ENCODE results near the gene NF2.
A peak's percentile ranks its signal among the peaks of the same experiment; 100 is the strongest.
"Not testable (repeated sequence)": the region's sequence is repeated elsewhere in the genome, so short reads cannot be mapped to it uniquely, and the experiment has no call there.

The NF2 gene

DNA sequence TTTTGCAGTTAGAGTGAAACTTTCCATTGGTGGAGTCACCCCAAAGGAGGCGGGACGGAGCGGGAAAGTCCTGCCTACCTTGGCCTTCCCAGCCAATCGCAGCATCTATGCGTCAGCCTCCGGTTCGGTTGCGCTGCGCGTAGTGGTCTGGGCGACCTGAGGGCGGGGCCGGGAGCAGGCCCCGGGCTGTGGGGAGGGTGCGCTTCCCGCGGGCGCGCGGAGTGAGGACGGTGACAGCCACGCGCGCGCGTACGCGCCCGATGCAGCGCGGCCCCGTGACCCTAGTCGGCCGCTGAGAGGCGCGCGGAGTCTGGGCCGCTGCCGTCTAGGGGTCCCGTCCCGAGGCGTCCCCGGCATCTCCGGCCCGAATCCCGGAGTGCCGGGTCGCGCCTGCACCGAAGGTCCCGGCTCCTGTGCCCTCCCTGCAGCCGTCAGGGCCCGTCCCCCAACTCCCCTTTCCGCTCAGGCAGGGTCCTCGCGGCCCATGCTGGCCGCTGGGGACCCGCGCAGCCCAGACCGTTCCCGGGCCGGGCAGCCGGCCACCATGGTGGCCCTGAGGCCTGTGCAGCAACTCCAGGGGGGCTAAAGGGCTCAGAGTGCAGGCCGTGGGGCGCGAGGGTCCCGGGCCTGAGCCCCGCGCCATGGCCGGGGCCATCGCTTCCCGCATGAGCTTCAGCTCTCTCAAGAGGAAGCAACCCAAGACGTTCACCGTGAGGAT lies at the start of gene NF2:
NF2 (plus strand) TSS at position 276 of the 718 bp plus-strand sequence; CDS start at position 642, 366 bp downstream.
- peak; percentile 93 for DNase-seq

DNA sequence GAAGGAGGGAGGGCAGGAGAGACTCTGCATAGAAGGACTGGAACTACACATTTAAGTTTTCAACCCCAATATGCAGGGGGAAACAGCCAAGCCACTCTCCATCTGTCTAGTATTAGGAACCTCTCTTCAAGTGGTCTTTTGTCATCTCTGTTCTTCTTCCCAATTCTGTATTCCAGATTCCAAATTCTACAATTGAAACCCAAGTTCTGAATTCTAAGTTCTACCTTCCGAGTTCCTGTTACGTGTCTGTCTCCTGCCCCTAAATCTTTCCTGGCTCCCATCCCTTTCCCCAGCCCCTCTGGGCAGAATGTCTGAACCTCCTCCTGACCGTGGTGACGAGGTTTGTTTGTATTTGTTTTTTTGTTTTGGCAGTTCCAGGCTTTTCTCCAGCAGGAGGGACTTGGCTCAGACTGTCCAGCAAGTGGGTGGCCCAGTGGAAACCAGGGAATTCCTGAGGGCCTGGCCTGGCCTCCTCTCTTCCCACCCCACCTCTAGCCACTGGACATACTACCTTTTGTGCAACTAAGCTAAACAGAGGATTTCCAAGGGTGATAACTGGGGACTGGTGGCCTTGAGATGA lies 48.3 kb upstream of the NF2 start:
- DNase-seq = no peak

DNA sequence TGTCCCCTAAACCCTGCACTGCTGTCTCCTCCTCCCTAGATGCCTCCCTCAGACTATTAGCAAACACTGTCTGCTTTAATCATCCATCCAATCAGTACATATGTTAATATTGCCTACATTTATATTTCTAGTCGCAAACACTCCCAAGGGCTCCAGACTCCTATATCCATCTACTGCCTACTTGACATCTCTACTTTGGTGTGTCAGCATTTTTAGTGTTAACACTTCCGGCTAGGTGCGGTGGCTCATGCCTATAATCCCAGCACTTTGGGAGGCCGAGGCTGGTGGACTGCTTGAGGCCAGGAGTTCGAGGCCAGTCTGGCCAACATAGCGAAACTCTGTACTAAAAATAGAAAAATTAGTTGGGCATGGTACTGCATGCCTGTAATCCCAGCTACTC lies 44.4 kb upstream of the NF2 start:
- DNase-seq = no peak

DNA sequence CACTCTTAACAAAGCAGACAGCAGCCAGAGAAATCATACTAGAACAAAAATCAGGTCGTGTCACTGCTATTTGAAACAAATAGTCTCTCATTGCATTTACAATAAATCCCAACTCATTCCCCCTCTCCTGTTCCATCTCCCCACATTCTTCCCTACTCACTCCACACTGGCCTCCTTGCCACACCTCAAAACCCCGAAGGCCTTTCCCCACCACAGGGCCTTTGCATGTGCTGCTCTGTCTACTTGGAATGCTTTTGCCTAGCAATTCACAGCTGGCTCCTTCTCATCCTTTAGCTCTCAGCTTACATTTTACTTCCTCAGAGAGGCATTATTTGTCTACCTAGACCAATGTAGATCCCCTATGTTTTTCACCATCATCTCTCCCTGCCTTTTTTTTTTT lies 43.6 kb upstream of the NF2 start:
- no peak for DNase-seq

DNA sequence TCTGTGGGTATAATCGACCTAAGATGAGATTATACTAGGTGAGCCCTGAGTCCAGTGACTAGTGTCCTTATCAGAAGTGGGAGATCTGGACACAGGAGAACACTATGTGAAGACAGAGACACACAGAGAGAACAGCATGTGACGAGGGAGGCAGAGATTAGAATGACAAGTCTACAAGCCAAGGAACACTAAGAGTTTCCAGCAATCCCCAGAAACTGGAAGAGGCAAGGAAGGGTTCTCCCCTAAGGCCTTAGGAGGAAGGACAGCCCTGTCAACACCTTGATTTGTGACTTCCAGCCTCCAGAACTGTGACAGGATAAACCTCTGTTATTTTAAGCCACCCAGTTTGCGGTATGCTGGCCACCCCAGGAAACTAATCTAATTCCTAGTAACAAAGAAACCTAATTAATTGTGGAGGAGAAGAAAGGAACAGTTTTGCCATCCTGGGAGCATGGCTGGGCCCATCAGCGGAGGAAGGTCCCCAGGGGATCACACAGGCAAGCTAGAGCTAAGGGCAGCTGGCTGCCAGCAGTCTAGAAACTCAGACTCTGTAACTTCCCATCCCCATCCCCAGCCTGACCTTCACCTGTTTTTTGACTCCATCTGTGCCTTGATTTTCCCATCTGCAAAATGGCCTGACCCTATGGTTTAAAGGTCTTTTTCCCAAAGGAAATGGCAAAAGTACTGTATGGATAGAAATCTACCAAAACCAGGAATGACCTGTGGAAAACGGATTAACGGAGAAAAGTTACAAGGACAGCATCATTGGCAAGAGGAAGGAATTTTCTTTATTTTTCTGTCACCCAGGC lies 39.6 kb upstream of the NF2 start:
- no peak for DNase-seq

DNA sequence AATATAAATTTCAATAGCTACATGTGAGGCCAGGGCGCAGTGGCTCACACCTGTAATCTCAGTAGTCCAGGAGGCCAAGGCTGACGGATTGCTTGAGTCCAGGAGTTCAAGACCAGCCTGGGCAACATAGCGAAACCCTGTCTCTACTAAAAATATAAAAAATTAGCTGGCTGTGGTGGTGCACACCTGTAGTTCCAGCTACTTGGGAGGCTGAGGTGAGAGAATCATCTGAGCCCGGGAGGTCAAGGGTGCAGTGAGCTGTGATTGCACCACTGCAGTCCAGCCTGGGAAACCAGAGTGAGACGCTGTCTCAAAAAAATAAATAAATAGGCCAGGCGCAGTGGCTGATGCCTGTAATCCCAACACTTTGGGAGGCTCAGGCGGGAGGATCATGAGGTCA lies 36.9 kb upstream of the NF2 start:
- DNase-seq = not testable (repeated sequence)

DNA sequence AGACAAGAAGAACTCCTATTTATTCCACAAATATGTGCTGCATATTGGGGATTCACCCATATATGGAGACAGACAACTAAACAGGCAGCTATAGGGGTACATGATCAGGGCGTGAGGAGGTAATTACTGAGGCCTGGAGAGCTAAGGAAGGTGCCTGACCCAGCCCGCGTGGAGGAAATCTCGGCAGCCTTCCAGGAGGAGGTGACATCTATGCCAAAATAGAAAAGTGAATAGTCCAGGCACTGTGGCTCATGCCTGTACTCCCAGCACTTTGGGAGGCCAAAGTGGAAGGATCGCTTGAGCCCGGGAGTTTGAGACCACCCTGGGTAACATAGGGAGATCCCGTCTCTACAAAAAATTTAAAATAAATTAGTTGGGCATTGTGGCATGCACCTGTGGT lies 36.1 kb upstream of the NF2 start:
- no peak for DNase-seq

DNA sequence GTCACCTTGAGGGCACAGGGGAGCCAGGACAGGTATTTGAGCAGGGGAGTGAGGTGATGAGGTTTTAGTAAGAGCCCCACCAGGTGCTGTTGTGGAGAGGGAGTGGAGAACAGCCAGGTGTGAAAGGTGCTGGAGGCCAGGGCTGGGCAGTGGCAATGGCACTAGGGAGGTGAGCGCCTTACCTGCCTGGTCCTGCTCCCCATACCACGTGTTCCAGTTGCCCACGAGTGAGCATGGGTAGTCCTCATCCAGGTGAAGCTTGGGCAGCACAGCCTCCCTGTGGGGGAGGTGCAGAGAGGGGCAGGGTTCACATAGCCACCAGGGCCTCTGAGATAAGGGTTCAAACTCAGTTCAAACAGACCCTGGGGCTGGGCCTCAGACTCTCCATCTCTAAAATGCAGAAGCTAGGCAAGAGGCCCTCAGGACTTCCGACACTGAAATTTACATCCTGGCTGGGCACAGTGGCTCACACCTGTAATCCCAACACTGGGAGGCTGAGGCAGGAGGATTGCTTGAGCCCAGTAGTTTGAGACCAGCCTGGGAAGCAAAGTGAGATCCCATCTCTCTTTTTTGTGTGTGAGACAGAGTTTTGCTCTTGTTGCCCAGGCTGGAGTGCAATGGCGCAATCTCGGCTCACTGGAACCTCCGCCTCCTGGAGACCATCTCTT lies 34.3 kb upstream of the NF2 start:
- no peak for DNase-seq

DNA sequence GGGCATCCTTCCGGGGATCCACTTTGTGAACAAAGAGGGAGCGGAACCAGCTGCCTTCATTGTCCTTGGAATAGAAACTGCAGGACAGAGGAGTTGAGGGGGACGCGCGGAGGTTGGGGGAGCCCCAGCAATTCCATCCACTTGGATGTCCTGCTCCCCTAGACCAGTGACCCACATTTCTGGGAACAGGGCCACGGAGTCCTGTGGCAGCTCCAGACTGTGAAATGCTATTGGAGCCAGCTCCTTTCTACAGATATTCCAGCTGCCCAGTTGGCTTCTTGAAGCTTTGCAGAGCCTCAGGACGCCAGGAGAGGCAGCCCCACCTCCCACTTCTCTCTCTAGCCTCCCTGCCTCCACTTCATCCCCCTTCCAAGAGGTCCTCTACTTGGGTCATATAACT lies 33.0 kb upstream of the NF2 start:
- DNase-seq = no peak

DNA sequence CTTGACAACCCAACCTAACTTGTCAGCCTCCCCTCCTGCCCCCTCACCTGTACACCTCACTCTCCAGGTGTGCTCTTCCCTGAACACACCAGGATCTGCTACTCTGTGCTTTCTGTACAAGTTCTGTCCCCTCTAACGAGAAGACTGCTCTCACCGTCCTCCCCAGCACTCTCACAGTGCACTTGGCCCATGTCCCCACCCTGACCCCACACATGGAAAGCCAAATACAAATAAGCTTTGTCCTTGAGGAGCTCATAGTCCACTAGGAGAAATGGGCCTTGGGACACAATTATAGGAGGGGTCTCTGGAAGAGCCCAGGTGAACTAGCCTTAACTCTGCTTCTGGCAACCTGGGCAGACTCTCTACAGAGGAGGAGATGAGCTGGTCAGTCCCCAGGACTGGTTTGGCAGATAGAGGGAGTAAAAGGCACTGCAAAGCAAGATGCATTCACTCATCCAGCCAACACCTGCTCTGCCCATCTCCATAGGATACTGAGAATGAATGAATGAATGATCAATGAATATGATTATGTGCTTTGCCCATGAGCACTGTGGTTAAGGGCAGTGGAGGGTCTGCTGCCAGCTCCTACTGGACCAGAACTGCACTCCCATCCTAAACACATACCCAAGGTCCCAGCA lies 32.4 kb upstream of the NF2 start:
- DNase-seq = no peak

DNA sequence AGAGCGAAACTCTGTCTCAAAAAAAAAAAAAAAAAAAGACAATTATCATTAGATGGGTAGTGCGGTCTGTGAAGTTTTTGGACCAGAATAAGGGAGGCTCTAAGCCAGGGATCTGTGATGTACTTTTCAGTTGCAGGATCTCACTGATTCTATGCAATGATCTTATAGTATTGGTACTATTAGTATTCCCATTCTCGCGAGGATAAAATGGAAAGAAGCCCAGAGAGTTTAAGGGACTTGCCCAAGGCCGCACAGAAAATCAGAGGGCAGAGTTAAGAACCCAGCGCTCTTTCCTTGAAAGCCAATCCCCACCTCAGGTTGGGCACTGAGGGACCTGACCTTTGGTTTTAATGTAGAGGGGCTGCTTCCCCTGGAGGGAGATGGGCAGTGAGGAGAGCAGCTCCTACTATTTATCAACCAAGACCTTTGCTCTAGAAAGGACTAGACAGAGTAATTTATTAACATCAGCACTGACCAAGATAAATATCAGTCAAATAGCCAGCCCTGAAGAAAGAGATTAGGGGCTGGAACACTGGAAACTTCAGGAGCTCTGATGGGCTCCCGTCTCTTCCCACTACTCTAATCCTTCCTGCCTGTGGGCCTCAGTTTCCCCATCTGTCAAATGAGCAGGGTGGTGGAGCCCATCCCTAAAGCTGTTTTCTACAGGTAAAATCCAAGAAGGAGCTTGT lies 28.5 kb upstream of the NF2 start:
- DNase-seq = no peak

DNA sequence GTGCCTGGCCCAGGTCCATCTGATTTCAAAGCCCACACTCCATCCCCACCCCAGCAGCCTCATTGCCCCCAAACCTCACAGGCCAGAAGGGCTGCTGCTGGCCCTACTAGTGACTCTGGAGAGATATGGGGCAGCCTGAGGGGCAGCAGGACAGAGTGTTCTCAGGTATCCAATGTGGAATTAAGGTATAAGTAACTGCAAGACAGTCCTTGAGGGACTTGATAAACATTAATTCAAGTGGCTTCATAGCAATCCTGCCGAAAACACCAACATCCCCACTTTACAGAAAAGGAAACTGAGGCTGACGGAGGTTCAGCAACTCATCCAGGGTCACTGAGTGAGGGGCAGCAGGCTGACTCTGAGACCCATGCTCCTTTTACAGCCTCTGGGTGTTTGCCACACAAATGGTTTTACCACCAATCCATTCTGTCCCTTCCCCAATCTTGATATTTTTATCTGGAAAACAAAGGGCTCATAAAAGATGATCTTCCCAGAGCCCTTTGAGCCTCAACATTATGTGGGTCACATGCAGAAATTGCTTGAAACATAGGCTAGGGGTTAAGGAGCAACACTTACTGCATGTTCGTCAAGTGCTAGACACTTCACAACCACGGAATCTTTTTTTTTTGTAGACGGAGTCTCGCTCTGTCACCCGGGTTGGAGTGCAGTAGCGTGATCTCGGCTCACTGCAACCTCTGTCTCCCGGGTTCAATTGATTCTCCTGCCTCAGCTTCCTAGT lies 24.8 kb upstream of the NF2 start:
- no peak for DNase-seq

DNA sequence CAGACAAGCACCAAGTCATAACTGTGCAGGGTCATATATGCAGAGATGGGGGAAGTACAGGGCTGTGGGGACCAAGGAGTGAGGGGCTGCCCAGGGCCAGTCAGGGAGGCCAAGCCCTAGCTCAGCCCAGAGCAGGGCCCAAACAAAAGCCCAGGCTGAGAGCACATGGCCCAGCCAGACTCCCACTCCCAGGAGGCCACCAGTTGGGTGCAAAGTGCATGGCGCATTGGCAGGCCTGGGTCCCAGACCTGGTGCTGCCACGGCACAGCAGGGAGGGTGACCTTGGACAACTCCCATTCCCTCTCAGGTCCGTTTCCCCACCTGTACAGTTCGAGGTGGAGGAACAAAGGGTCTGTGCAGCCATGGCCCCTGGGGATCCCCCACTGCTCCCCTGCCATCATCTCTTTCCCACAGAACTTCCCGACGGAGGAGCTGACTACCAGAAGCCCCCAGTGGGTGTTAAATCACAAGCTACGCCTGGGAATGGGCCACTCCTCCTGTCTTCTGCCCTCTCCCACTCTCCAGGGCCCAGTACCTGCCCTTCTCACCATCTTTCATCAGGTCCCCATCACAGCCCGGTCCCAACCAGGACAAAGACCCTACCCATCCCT lies 23.1 kb upstream of the NF2 start:
- no peak for DNase-seq

DNA sequence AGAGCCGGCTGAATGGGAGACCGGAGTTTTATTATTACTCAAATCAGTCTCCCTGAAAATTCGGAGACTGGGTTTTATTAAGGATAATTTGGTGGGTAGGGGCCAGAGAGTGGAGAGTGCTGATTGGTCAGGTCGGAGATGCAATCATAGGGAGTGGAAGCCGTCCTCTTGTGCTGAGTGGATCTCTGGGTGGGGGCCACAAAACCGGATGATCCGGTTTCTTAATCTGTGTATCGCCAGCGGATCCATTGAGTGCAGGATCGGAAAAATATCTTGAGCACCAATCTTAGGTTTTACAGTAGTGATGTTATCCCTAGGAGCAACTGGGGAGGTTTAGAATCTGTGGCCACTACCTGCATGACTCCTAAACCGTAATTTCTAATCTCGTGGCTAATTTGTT lies 21.6 kb upstream of the NF2 start:
- DNase-seq = peak; percentile 60

DNA sequence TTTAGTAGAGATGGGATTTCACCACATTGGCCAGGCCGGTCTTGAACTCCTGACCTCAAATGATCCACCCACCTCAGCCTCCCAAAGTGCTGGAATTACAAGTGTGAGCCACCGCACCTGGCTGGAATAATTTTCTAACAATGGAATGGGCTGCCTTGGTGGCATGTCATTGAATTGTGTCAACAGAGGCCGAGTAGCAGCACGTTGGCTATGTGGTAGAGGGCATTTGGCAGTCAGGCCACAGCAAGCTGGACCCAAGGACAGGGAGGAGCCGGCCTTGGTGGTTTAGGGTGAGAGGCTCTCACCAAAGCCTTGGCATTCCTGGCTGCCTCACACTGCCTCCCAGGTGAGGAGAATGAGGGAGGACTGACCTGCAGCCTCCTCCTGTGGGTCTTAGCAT lies 18.5 kb upstream of the NF2 start:
- DNase-seq = no peak

DNA sequence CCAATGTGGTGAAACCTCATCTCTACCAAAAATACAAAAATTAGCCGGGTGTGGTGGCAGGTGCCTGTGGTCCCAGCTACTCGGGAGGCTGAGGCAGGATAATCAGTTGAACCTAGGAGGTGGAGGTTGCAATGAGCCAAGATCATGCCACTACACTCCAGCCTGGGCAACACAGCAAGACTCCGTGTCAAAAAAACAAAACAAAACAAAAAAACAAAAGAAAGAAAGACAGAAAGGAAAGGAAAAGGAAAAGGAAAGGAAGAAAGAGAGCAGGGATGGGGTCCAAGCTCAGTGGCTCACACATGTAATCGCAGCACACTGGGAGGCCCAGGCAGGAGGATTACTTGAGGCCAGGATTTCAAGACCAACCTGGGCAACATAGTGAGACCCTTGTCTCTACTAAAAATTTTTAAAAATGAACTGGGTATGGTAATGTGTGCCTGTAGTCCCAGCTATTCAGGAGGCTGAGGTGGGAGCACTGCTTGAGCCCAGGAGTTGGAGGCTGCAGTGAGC lies 17.2 kb upstream of the NF2 start:
- DNase-seq = not testable (repeated sequence)

DNA sequence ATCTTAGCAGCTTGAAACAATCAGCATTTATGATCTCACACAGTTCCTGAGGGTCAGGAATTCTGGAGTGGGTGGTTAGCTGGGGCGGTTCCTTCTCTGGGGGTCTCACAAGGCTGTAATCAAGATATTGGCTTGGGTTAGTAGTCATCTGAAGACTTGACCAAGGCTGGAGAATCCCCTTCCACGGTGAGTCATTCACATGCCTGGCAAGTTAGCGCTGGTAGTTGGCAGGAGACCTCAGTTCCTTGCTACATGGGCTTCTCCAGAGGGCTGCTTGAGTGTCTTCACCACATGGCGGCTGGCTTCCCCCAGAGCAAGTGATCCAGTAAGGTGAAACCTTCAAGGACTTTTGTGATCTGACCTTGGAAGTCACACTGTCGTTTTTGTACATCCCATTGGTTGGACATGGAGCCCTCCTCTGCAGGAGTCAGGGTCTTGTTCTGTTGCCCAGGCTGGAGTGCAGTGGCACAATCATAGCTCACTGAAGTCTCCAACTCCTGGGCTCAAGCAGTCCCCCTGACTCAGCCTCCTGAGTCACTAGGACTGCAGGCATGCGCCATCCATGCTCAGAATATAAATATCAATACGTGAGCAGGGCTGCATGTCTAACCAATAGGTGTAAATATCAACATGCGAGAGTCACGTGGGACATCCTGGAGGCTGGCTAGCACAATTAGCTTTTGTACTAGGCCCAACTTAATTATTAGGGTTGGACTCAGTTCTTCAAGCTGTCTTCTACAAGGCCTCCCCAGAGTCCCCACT lies 15.3 kb upstream of the NF2 start:
- no peak for DNase-seq

DNA sequence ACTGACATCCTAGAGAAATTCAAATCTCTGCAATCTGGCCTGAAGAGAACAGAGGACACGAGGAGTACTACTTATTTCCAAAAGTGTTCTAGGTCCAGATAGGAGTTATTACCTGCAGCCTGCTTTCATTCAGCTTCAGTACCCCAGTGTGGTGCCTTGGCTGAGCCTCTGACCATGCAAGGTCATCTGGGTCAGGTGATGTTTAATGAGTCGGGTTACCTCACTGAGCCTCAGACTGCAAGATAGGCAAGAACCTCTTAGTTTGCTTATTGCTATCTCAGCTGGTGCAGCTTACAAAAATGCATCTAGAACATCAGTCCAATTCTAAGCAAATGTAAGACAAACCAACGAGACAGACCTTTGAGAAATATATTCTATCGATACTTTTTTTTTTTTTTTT lies 9.5 kb upstream of the NF2 start:
- DNase-seq = no peak

DNA sequence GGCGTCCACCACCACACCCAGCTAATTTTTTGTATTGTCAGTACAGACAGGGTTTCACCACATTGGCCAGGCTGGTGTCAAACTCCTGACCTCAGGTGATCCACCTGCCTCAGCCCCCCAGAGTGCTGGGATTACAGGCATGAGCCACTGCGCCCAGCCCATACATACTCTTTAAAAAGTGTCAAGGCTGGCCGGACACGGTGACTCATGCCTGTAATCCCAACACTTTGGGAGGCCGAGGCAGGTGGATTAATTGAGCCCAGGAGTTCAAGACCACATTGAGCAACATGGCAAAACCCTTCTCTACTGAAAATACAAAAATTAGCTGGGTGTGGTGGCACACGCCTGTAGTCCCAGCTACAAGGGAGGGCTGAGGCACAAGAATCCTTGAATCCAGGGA lies 9.0 kb upstream of the NF2 start:
- DNase-seq = not testable (repeated sequence)

DNA sequence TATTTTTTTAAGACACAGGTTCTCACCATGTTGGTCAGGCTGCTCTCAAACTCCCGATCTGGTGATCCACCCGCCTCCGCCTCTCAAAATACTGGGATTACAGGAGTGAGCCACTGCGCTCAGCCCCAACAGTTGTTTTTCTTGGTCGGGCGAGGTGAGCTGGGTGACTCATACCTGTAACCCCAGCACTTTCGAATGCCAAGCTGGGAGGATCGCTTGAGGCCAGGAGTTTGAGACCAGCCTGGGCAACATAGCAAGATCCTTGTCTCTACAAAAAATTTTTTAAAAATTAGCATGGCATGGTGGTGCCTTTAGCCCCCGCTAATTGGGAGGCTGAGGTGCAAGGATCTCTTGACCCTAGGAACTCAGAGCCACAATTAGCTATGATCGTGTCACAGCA lies 7.0 kb upstream of the NF2 start:
- no peak for DNase-seq

All from NCI-H510A (cell line).